HG03378 (cell line): ENCODE results near the gene AQP10.
"Not testable (repeated sequence)": the region's sequence is repeated elsewhere in the genome, so short reads cannot be mapped to it uniquely, and the experiment has no call there.

Source experiments
- ATAC-seq: cut with Tn5 transposase; IDR thresholded peaks from one replicate; pipeline ENCODE4 v1.9.1; 2021; ENCODE audit warnings: mild to moderate bottlenecking, moderate library complexity; ENCODE audit not compliant: unreplicated experiment

The AQP10 gene

DNA sequence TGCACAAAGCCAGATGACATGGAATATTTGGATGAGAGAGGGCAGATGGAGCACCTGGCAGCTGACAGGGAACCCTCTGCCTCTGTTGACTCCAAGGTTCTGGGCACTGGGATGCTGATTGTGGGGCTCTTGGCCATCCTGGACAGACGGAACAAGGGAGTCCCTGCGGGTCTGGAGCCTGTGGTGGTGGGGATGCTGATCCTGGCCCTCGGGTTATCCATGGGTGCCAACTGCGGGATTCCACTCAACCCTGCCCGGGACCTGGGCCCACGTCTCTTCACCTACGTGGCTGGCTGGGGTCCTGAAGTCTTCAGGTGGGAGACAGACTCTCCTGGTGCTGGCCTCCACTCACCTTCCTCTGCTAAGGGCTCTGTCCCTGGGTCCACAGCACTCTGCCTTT lies 2.6 kb downstream of the AQP10 start:
- ATAC-seq, result no peak

DNA sequence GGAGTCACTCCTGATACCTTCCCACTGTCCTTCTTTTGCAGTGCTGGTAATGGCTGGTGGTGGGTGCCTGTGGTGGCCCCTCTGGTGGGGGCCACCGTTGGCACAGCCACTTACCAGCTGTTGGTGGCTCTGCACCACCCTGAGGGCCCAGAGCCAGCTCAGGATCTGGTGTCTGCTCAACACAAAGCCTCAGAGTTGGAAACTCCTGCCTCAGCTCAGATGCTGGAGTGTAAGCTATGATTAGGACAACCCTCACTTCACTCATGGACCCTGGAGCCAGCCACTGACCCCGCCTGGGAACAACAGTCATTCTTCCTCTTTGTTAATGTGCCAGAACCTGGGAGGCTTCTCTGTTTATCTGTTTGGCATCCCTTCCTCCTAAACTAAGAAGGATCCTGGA lies 3.3 kb downstream of the AQP10 start:
- ATAC-seq, result no peak

- no peak for ATAC-seq
Observed at GRCh38 chr1:154324669-154325582, 4.0 kb downstream of the AQP10 start, which contains the start of gene ATP8B2. Gene ATP8B2, plus strand, starts transcription at chr1:154325525. Its CDS starts 2,617 bp downstream, at chr1:154328142.

DNA sequence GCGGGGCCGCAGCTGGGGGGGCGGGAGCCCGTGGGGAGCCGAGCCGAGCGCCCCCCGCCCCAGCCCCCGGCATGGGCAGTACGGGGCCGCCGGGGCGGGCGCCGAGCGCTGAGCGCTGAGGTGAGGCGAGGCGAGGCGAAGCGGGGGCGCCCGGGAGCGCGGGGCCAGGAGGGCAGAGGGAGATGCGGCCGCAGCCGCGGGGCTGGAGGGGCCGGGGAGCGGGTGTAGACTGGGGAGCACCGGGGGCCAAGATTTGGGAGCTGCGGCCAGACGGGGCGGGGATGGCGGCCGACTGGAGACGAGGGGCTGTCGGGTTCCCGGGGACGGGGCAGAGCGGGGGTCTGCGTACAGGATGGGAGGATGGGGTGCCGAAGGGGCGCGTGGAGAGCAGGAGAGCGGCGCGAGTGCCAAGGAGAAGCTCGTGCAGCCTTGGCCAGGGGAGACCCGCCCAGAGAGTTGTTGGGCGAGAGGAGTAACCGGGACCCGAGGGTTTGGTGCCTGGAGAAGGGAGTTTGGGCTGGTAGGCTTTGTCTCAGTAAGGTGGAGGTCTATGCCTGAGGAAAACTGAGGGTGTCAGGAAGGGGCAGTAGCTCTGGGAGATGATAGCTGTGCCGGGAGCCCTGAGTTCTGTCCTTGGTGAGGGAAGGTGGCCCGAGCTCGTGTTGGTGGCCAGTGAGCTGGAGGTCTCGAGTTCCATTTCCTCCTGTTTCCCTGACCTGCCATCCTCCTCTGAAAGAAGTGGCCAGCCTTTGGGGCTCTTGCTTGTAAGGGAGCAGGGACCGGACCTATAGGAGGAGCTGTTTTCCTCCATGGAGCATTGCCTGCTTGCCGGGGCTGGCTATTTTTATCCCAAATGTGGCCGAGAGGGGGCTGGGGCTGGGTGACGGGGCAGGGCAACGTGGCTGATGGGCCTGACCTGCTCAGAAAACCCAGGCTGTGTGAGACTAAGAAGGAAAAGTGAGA lies 5.0 kb downstream of the AQP10 start:
- no peak for ATAC-seq

DNA sequence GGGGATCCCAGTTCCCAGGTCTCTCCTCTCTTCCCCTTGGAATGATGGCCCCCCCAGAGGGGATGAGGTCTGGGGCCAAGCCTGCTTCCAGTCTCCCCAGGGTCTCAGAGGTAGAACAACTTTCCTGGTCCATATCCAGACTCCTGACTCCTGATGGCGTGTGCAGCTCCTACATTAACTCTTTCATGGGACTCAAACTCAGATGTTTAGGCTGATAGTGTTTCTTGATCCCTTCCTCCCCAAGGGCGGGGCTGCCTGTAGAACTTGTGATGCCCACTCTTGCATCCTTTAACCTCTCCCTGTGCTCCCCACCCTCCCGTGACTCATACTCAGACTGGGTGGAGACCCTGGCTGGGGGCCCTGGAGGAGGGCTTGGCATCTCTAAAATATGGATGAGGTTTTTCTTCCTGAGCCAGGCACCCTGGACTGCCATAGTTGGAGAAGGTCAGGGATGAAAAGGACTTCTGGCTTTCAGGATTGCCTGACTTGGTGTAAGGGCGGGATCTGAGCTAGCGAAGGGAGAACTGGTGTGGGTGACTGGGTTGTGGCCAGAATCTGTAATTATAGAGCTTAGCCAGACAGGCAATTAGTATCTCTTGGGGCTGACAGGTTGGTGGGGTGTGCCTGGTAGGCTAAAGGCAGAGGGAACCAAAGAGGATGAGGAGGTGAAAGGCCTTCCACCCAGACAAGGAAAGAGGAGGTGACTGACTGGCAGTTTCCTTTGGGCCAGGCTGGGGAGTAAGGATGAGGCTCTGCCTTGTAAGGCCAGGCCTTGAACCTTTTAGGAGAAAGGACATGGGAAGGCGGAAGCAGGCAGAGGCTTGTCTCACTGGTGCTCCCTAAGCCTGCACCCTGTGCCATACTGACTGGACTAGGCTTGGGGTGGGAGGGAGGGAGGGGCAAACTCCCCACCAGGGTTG lies 5.9 kb downstream of the AQP10 start:
- ATAC-seq, result no peak

- no peak for ATAC-seq
Observed at GRCh38 chr1:154327466-154328317, 6.8 kb downstream of the AQP10 start.

DNA sequence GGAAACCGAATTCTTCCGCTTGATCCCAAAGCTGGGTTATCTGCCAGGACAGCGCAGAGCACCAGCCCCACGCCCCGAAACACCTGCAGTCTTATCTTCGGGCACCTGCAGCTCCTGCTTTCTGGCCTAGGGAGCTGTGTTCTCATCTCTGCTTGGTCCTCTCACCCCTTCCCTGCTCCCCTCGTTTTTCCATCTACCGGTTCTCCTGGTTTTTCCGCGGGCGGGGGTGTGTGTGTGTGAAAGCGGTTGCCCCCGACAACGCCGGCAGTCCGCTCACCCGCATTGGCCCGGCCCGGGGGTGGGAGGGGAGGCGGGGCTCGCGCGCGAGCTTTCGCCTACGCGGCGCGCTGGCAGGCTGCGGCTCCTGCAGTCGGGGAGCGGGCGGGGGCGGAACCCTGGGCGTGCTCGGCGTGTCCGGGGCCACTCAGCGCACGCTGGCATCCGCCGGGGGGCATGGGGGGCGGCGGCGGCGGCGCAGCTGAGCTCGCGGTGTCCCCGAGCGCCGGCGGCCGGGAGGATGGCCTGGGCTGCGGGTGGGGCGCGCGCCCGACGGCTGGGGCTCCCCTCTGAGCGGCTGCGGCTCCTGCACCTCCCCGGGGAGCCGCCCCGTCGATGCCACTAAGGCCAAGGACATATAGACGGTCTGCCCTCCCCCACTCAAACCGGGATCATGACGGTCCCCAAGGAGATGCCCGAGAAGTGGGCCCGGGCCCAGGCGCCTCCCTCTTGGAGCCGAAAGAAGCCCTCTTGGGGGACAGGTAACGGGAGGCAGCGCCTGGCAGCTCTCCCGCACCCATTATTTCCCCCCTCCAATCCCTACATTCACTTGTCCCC lies 7.6 kb downstream of the AQP10 start:
- no peak for ATAC-seq

DNA sequence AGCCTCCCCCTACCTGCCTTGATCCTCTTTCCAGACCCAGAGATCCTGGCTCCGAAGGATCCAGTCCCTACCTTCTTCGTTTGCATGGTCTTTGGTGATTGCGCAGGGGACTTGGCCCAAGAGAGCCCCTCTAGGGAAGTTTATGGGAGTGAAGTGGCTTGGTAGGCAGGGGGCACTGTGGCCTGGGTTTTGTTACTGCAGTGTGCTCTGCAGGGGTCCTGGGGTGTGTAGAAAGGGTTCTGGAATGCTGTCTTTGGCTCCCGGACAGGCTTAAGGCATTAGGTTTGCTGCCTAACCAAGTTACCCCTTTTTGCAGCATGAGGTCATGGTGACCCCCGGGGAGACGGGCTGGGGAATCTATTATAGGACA lies 8.2 kb downstream of the AQP10 start:
- ATAC-seq, result no peak

DNA sequence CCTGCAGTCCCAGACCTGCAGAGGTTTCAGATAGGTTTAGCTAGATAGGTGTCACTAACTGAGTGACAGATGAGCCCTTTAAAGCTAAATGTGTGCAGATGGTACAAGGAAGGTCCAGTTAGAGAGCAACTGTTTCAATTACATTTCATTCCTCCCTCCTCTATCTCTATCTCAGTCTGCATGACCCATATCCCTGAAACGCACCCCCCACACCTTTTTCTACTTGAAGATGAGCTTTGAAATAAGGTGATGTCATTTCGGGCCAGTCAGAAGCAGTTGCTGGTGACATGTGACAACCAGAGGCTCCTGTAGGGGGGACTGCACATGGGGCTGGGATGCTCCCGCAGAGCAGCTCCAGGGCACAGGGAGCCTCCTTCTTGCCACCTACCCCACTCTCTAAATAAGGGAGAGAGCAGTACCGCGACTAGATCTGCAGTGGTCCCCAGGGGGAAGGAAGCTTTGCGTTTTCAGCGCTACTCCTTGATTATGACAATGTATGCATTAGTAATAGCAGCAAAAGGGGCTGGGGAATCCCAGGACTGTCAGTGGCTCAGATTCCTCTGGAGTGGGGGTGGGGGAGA lies 8.7 kb downstream of the AQP10 start:
- no peak for ATAC-seq

DNA sequence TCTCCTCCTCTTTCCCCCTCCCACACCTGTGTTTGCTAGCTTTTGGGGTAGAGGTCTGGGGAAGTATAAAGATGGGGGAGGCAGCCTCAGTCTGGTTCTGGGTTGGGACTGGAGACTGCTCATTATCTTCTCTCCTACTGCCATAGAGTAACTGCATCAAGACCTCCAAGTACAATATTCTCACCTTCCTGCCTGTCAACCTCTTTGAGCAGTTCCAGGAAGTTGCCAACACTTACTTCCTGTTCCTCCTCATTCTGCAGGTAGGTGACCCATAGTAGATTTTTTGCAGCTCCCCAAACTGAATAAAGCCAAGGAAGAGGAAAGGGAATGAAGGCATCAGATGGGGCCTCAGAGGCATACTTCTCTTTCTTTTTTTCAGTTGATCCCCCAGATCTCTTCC lies 9.8 kb downstream of the AQP10 start:
- ATAC-seq, result no peak

- ATAC-seq, result no peak
Observed at GRCh38 chr1:154334079-154335024, 13.5 kb downstream of the AQP10 start.

- no peak for ATAC-seq
Observed at GRCh38 chr1:154335025-154335714, 14.3 kb downstream of the AQP10 start.

GRCh38 chr1:154337253-154337894 lies 16.5 kb downstream of the AQP10 start:
- ATAC-seq, result no peak

DNA sequence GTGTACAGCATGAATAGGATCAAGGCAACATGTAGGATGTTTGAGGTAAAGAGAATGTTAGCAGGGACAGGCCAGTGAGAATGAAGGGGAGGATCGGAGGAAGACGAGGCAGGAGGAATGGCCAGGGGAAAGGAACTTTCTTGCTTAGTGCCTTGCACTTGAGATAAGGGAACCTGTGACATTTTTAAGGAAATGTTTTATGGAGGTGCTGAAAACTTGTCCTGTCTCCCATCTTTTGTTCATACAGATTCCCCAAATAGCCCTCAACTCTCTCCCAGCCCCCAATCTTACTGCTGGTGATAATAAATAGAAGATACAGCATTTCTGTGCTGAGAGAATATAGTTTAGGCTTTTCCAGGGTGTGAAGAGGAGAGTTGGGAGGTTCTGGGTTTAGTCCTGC lies 18.0 kb downstream of the AQP10 start:
- ATAC-seq, result no peak

DNA sequence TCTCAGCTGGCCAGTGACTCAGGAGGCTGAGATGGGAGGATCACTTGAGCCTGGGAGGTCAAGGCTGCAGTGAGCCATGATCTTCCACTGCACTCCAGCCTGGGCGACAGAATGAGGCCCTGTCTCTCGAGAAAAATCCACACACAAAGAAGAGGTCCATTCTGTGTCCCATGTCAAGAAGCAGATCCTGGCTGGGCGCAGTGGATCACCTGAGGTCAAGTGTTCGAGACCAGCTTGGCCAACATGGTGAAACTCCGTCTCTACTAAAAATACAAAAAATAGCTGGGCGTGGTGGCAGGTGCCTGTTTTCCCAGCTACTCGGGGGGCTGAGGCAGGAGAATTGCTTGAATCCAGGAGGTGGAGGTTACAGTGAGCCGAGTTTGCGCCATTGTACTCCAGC lies 20.5 kb downstream of the AQP10 start:
- not testable (repeated sequence) for ATAC-seq

DNA sequence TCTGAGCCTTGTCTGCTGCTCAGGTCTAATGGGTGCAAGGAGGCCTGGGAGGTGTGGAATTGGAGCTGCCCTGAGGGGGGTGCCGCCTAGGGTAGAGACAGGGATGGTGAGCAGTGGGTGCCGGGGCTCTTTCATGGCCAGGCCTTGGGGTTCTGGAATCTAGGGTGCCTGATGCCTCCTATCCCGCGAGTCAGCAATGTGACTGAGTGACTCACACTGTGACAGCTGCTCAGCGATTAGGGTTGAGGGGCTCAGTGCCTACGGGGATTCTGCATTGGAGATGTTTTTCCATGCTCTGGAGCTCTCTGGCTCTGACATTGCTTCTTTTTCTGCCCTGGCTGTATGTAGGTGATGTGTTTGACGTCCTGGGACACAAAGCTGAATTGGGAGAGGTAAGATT lies 21.2 kb downstream of the AQP10 start:
- no peak for ATAC-seq
